Measurements from ENCODE around the gene TIA1.
"Not testable (repeated sequence)": the region's sequence is repeated elsewhere in the genome, so short reads cannot be mapped to it uniquely, and the experiment has no call there.

The TIA1 gene

DNA sequence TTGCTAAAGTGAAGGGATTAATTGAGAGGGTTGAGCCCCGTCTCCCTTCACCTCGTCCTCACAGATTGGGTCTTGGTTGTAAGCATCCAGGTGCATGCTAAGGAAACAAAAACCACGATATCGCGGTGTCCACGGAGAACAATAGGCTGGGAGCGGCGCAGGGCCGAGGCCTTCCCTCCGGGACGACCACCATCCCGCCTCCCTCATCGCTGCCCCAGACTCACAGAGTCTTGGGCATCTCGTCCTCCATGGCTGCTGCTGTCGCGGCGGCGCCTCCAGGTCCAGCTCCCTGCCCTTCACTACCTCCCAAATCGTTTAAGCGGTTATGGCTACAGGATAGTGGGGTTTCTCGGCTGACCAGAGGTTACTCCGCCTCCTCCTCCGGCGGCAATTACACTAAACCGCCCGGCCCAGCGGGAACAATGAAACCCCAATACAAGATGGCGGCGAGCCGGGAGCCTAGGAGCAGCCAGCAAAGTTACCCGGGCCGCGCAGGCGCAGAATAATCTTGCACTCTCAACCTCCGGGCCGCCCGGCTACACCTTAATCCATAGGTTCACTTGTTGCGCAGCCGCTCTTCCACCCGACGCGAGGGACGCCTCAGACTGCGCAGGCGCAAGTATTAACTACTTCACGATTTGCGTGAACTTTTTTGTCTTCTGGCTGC, at the start of gene TIA1:
TIA1 (minus strand) TSS at position 448 of the 667 bp plus-strand sequence; CDS start at position 250, 198 bp downstream.
- Histone ChIP-seq H3K36me3 (ENCODE audit: insufficient read depth, low read length) (peaks cover 11% of the 10 kb centered on the region; the same call in 1 of the 2 replicates), H3F3A (ENCODE audit: insufficient read depth, low read length) (0 out of 2 replicates have a peak, but pooled peaks cover 6% of the 10 kb centered on the region), H3K9me2 (ENCODE audit: low read depth, low read length) (no peaks in the 10 kb centered on the region), H3K9me3 (ENCODE audit: low read length) (no peaks in the 10 kb centered on the region), H2AFZ (ENCODE audit: low read length) (no peak within 1 kb of the TSS), H3K4me1 (ENCODE audit: insufficient read depth, low read length, severe bottlenecking) (peaks cover 51% of the 10 kb centered on the region), H4K20me1 (ENCODE audit: insufficient read depth, low read length) (no peaks in the 10 kb centered on the region), H3K79me2 (ENCODE audit: insufficient read depth, low read length) (peaks cover 51% of the 10 kb centered on the region), H3K9ac (ENCODE audit: low read length) (peak within 1 kb of the TSS; percentile 96), H3K27me3 (ENCODE audit: insufficient read depth, low read length) (no peaks in the 10 kb centered on the region), H3K4me3 (ENCODE audit: low read depth, low read length, poor library complexity, severe bottlenecking) (peak within 1 kb of the TSS; percentile 91), H3K27ac (ENCODE audit: low read depth, low read length, poor library complexity, severe bottlenecking) (peak within 1 kb of the TSS; percentile 90), H3K4me2 (ENCODE audit: low read length) (peak within 1 kb of the TSS; percentile 95)
- no peak for TF ChIP-seq CTCF (IDR thresholded peaks at IDR 0.05; ENCODE audit: low read length)

DNA sequence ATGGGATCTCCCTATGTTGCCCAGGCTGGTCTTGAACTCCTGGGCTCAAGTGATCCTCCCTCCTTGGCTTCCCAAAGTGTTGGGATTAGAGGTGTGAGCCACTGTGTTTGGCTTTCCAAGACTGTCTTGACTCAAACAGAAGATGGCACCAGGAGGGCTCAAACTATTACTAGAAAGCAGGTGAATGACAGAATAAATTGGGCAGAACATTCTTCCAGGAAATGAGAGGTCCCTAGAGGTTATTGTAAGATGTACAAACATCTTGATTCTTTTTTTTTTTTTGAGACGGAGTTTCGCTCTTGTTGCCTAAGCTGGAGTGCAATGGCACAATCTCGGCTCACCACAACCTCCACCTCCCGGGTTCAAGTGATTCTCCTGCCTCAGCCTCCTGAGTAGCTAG, 49.4 kb upstream of the TIA1 start:
- not testable (repeated sequence) for H3K4me3 ChIP-seq (ENCODE audit: low read depth, low read length, poor library complexity, severe bottlenecking); H3K27ac ChIP-seq (ENCODE audit: low read depth, low read length, poor library complexity, severe bottlenecking); H3K79me2 ChIP-seq (ENCODE audit: insufficient read depth, low read length); H3K9ac ChIP-seq (ENCODE audit: low read length); H2AFZ ChIP-seq (ENCODE audit: low read length); H3K4me2 ChIP-seq (ENCODE audit: low read length); H3F3A ChIP-seq (ENCODE audit: insufficient read depth, low read length); H4K20me1 ChIP-seq (ENCODE audit: insufficient read depth, low read length); H3K9me3 ChIP-seq (ENCODE audit: low read length); H3K27me3 ChIP-seq (ENCODE audit: insufficient read depth, low read length); H3K9me2 ChIP-seq (ENCODE audit: low read depth, low read length)
- H3K4me1 ChIP-seq (ENCODE audit: insufficient read depth, low read length, severe bottlenecking), result peaks cover 17% of the 10 kb centered on the region
- H3K36me3 ChIP-seq (ENCODE audit: insufficient read depth, low read length), result peaks cover 31% of the 10 kb centered on the region

- Histone ChIP-seq H3K4me1 (ENCODE audit: insufficient read depth, low read length, severe bottlenecking) (no peaks in the 10 kb centered on the region), H3K79me2 (ENCODE audit: insufficient read depth, low read length) (peaks cover 19% of the 10 kb centered on the region), H3F3A (ENCODE audit: insufficient read depth, low read length) (peaks cover 3% of the 10 kb centered on the region; the same call in 1 of the 2 replicates), H3K36me3 (ENCODE audit: insufficient read depth, low read length) (peaks cover 90% of the 10 kb centered on the region), H3K9me2 (ENCODE audit: low read depth, low read length) (no peaks in the 10 kb centered on the region), H3K9ac (ENCODE audit: low read length) (no peak overlapping the region), H3K27ac (ENCODE audit: low read depth, low read length, poor library complexity, severe bottlenecking) (no peak overlapping the region), H3K27me3 (ENCODE audit: insufficient read depth, low read length) (no peaks in the 10 kb centered on the region), H3K9me3 (ENCODE audit: low read length) (no peaks in the 10 kb centered on the region), H3K4me3 (ENCODE audit: low read depth, low read length, poor library complexity, severe bottlenecking) (no peak overlapping the region), H4K20me1 (ENCODE audit: insufficient read depth, low read length) (no peaks in the 10 kb centered on the region), H3K4me2 (ENCODE audit: low read length) (no peak overlapping the region), H2AFZ (ENCODE audit: low read length) (no peak overlapping the region)
- TF ChIP-seq EZH2 (IDR thresholded peaks at IDR 0.05; ENCODE audit: borderline replicate concordance, low read length) (no peak), CTCF (IDR thresholded peaks at IDR 0.05; ENCODE audit: low read length) (no peak)
These were observed 35.2 kb upstream of the TIA1 start for GRCh38 chr2:70283500-70284191.

Data from OCI-LY1 (cell line).